Liver (tissue), 9 donors: ENCODE results near the gene RALGPS2. TPM values are rescaled to one million over a fixed set of nuclear protein-coding genes. Genes with fewer than 3 reads are reported as not detected.
"Not testable (repeated sequence)": the region's sequence is repeated elsewhere in the genome, so short reads cannot be mapped to it uniquely, and the experiment has no call there.

ENCODE experiments used
- DNase-seq: peaks from one replicate; pipeline ENCODE4 v3.0.0-alpha.2; 2017; ENCODE audit warnings: low spot score
- H3K27ac ChIP-seq, 2 donors: one replicate each; pipeline ENCODE4 v1.7.0; 2013; ENCODE audit warnings: inconsistent platforms in 2 of 2, low read length in 2 of 2, control low read depth in 1 of 2, low read depth in 1 of 2, mild to moderate bottlenecking in 1 of 2
- H3K27me3 ChIP-seq, 4 donors: one replicate each; pipeline versions ENCODE4 v1.6.1 to v1.7.0; 2013; ENCODE audit warnings: low read length in 3 of 4, inconsistent platforms in 1 of 4, mild to moderate bottlenecking in 1 of 4, moderate library complexity in 1 of 4; ENCODE audit not compliant: control insufficient read depth in 4 of 4, insufficient read depth in 4 of 4
- H3K36me3 ChIP-seq, 4 donors: one replicate each; pipeline versions ENCODE4 v1.6.1 to v1.7.0; 2013; ENCODE audit warnings: low read length in 3 of 4, mild to moderate bottlenecking in 3 of 4, low read depth in 1 of 4, moderate library complexity in 1 of 4; ENCODE audit not compliant: control insufficient read depth in 4 of 4, insufficient read depth in 3 of 4
- H3K4me1 ChIP-seq, 4 donors: one replicate each; pipeline versions ENCODE4 v1.6.1 to v1.7.0; 2013; ENCODE audit warnings: low read length in 3 of 4, mild to moderate bottlenecking in 3 of 4, moderate library complexity in 1 of 4; ENCODE audit not compliant: control insufficient read depth in 4 of 4, insufficient read depth in 4 of 4
- H3K4me3 ChIP-seq, 3 donors: one replicate each; pipeline versions ENCODE4 v1.6.1 to v1.7.0; 2013; ENCODE audit warnings: low read length in 3 of 3, control low read depth in 1 of 3, low read depth in 1 of 3, mild to moderate bottlenecking in 1 of 3
- H3K9ac ChIP-seq, 2 donors: one replicate each; pipeline ENCODE4 v1.7.0; 2013; ENCODE audit warnings: low read length in 2 of 2, mild to moderate bottlenecking in 2 of 2, moderate library complexity in 2 of 2, control low read depth in 1 of 2, low read depth in 1 of 2
- H3K9me3 ChIP-seq, 4 donors: one replicate each; pipeline versions ENCODE4 v1.6.1 to v1.7.0; 2013; ENCODE audit warnings: low read length in 3 of 4; ENCODE audit not compliant: control insufficient read depth in 4 of 4
- ATF3 ChIP-seq: IDR thresholded peaks from 2 replicates; pipeline ENCODE4 v1.6.1; 2016; ENCODE audit warnings: antibody characterized with exemption
- EGR1 ChIP-seq, 2 donors: IDR thresholded peaks; 2 replicates each; pipeline ENCODE4 v1.6.1; 2016 to 2018; ENCODE audit warnings: antibody characterized with exemption in 2 of 2, low read depth in 2 of 2
- FOXA2 ChIP-seq: IDR thresholded peaks from 2 replicates; pipeline ENCODE4 v1.6.1; 2016; ENCODE audit warnings: antibody characterized with exemption
- HNF4A ChIP-seq, 2 donors: conservative IDR thresholded peaks; 2 replicates each; pipeline ENCODE4 v1.6.1; 2016; ENCODE audit warnings: antibody characterized with exemption in 2 of 2, mild to moderate bottlenecking in 2 of 2
- HNF4G ChIP-seq: IDR thresholded peaks from 2 replicates; pipeline ENCODE4 v1.6.1; 2016; ENCODE audit warnings: antibody characterized with exemption
- JUND ChIP-seq, 2 donors: IDR thresholded peaks; 2 replicates each; pipeline ENCODE4 v1.6.1; 2016; ENCODE audit warnings: antibody characterized with exemption in 2 of 2
- NR2F2 ChIP-seq: IDR thresholded peaks from 2 replicates; pipeline ENCODE4 v1.6.1; 2016; ENCODE audit warnings: antibody characterized with exemption
- RAD21 ChIP-seq, 2 donors: IDR thresholded peaks; 2 replicates each; pipeline ENCODE4 v1.6.1; 2016; ENCODE audit warnings: antibody characterized with exemption in 2 of 2, mild to moderate bottlenecking in 2 of 2
- REST ChIP-seq: IDR thresholded peaks from 2 replicates; pipeline ENCODE4 v1.6.1; 2016; ENCODE audit warnings: antibody characterized with exemption, mild to moderate bottlenecking
- SP1 ChIP-seq: IDR thresholded peaks from 2 replicates; pipeline ENCODE4 v1.6.1; 2018; ENCODE audit warnings: antibody characterized with exemption, mild to moderate bottlenecking
- TAF1 ChIP-seq: conservative IDR thresholded peaks from 2 replicates; pipeline ENCODE4 v1.6.1; 2016; ENCODE audit warnings: antibody characterized with exemption, mild to moderate bottlenecking
- YY1 ChIP-seq: IDR thresholded peaks from 2 replicates; pipeline ENCODE4 v1.6.1; 2016; ENCODE audit warnings: antibody characterized with exemption, mild to moderate bottlenecking
- ZBTB33 ChIP-seq: IDR thresholded peaks from 2 replicates; pipeline ENCODE4 v1.6.1; 2016; ENCODE audit warnings: antibody characterized with exemption
- WGBS: extraction: QIAGEN DNeasy Blood & Tissue Kit; methylation state at CpG from one replicate; pipeline ENCODE4 v1.1.7; 2013; 5-methylcytosine and 5-hydroxymethylcytosine counted together
- polyA plus RNA-seq, 2 donors: library from polyadenylated mRNA; stranded (reverse) in 1 of 2; unstranded in 1 of 2; fragments of 200-250 nt in 1 of 2; fragments of >200 nt in 1 of 2; fragmentation: Nextera tagmentation in 1 of 2; extraction: Ambion mirVana in 1 of 2; gene quantifications; one replicate each; pipeline versions ENCODE4 v1.2.1 to v1.2.3, GENCODE V29; 2013 to 2015
- total RNA-seq, 2 donors: library from RNA; depleted of rRNA; stranded (reverse); fragments of >200 nt; gene quantifications; one replicate each; pipeline ENCODE4 v1.2.3, GENCODE V29; 2014
- donor health status: healthy.
- donor health status: healthy.
- donor health status: healthy.
- donor health status: healthy.
- donor health status: healthy.

RALGPS2 gene
- total and polyA plus RNA-seq, 4 donors = 8.1 to 39.2 (median 16.9) TPM

- H3K36me3 ChIP-seq = peaks cover 0 to 2% (median 0%) of the 10 kb centered on the region in 4 donors
- no peaks in the 10 kb centered on the region for H3K9me3 ChIP-seq
- TF ChIP-seq ATF3 = peak; percentile 23
- peak; percentile 60 for TF ChIP-seq FOXA2
- no peak for TF ChIP-seq YY1
- TF ChIP-seq JUND (IDR thresholded peaks at IDR 0.05) = peak; percentile 84 to 92
- H3K9ac ChIP-seq = no peak overlapping the region
- no peak overlapping the region for H3K4me3 ChIP-seq
- peaks cover 0 to 6% (median 0%) of the 10 kb centered on the region in 4 donors for H3K4me1 ChIP-seq
- no peak overlapping the region for H3K27ac ChIP-seq
- no peaks in the 10 kb centered on the region for H3K27me3 ChIP-seq
- DNase-seq = no peak
- 51% methylated on average over 2 of the region's 2 CpGs for WGBS
Measured at GRCh38 chr1:178847396-178847849, 122.4 kb downstream of the RALGPS2 start.

GRCh38 chr1:178847919-178848318 lies 122.9 kb downstream of the RALGPS2 start:
- not testable (repeated sequence) for H3K4me1 ChIP-seq, DNase-seq, H3K27me3 ChIP-seq, H3K36me3 ChIP-seq, H3K9ac ChIP-seq, H3K4me3 ChIP-seq, H3K27ac ChIP-seq, H3K9me3 ChIP-seq
- 95% methylated on average over 1 of the region's 1 CpG for WGBS

GRCh38 chr1:178849918-178850317 lies 124.9 kb downstream of the RALGPS2 start:
- Histone ChIP-seq H3K27ac (no peak overlapping the region), H3K36me3 (peaks cover 0 to 2% (median 0%) of the 10 kb centered on the region in 4 donors), H3K9ac (no peak overlapping the region), H3K27me3 (no peaks in the 10 kb centered on the region), H3K9me3 (no peaks in the 10 kb centered on the region), H3K4me1 (peaks cover 0 to 6% (median 0%) of the 10 kb centered on the region in 4 donors), H3K4me3 (no peak overlapping the region)
- 76% methylated on average over 2 of the region's 2 CpGs for WGBS
- TF ChIP-seq REST (no peak), ZBTB33 (no peak), FOXA2 (no peak), SP1 (no peak), JUND (IDR thresholded peaks at IDR 0.05) (no peak), EGR1 (IDR thresholded peaks at IDR 0.05; ENCODE audit: low read depth in 2 of 2) (no peak), HNF4G (no peak), RAD21 (IDR thresholded peaks at IDR 0.05) (no peak), YY1 (no peak), NR2F2 (no peak), TAF1 (no peak), ATF3 (no peak), HNF4A (conservative IDR thresholded peaks at IDR 0.05) (no peak)
- no peak for DNase-seq
